Measurements from ENCODE around the gene SDSL. TPM values are rescaled to one million over a fixed set of nuclear protein-coding genes. Genes with fewer than 3 reads are reported as not detected.

SDSL gene
- polyA plus RNA-seq, 3 donors = 4.9 to 9.9 (median 8.0) TPM

GRCh38 chr12:113462117-113462774 is 40.1 kb downstream of the SDSL start:
- 9 to 18% (median 10%) methylated on average over 25 of the region's 25 CpGs for WGBS, 3 donors
- H3K27ac ChIP-seq (ENCODE audit: low read depth, low read length) = no peak overlapping the region

DNA sequence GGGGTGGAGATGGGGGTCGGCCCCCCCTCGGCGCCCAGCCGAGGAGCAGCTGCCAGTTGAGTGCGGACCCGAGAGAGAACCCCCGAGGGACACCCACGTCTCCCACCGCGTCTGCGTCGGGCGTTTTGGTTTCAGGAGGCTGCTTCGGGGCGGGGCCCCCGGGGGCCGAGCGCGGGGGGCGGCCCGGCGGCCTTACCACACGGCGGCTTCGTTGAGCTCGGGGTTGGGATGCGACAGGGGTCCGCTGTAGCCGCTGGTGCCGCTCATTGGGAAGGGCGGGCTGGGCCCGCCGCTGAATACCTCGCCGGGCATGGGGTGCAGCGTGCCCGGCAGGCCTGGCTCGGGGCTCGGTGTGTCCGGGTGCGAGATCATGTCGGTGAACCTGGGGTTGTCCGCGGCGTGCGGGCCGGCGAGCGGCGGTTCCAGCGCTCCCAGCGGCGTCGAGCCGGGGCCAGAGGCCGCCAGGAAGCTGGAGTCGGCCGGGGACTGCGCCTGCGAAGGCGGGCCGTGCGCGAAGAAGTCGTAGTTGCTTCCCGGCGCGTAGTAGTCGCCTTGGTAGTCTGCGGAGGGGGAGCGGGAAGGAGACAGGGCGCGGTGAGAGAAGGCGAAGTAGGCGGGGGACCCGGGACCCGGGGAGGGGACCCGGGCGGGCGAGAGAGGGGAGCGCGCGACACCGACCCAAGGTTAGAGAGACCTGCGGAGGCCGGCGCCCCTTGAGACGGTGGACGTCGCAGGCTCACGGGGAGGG is 41.0 kb downstream of the SDSL start:
- no peak overlapping the region for H3K27ac ChIP-seq (ENCODE audit: low read depth, low read length)
- 2 to 3% (median 3%) methylated on average over 78 to 91 of the region's 91 CpGs for WGBS, 3 donors

- H3K27ac ChIP-seq (ENCODE audit: low read depth, low read length) = no peak overlapping the region
- 2 to 7% (median 3%) methylated on average over 57 of the region's 57 CpGs for WGBS, 3 donors
These were observed 41.7 kb downstream of the SDSL start for GRCh38 chr12:113463746-113464451.

GRCh38 chr12:113464452-113464775 is 42.2 kb downstream of the SDSL start:
- 3 to 12% (median 3%) methylated on average over 16 of the region's 16 CpGs for WGBS, 3 donors

GRCh38 chr12:113464852-113465719 is 42.9 kb downstream of the SDSL start:
- no peak overlapping the region for H3K27ac ChIP-seq (ENCODE audit: low read depth, low read length)
- WGBS, 3 donors = 2 to 3% (median 3%) methylated on average over 49 to 64 of the region's 64 CpGs

More at GRCh38 chr12:113464452-113464775, 42.2 kb downstream of the SDSL start:
- H3K27ac ChIP-seq (ENCODE audit: low read depth, low read length) = no peak overlapping the region

DNA sequence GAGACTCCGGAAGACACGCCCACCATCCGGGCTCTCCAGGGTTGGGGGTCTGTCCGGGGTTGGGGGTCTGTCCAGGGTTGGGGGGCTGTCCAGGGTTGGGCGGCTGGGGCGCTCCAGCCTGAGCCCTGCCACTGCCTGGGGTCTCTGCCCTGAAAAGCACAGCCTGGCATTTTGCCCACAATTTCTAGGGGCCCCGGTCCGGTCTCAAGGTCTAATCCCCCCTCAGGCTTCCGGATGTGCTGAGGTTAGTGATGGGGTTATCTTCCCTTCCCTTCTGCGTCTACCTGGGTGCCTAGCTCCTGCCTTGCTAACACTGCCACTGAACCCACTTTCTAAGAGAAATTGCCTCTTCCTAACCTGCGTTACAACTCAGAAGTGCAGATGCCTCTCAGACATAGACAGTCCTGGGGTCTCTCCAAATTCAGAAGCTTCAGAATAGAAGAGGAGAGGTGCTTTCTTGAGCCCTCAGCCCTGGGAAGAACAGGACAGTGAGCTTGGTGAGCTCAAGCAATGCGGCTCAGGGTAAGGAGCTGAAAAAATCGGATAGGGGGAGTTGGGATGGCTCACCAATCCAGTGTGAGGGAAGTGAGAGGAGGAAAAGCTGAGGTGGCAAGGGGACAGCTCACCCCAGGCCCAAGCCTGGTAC is 43.8 kb downstream of the SDSL start:
- 1 to 9% (median 4%) methylated on average over 13 of the region's 13 CpGs for WGBS, 3 donors

DNA sequence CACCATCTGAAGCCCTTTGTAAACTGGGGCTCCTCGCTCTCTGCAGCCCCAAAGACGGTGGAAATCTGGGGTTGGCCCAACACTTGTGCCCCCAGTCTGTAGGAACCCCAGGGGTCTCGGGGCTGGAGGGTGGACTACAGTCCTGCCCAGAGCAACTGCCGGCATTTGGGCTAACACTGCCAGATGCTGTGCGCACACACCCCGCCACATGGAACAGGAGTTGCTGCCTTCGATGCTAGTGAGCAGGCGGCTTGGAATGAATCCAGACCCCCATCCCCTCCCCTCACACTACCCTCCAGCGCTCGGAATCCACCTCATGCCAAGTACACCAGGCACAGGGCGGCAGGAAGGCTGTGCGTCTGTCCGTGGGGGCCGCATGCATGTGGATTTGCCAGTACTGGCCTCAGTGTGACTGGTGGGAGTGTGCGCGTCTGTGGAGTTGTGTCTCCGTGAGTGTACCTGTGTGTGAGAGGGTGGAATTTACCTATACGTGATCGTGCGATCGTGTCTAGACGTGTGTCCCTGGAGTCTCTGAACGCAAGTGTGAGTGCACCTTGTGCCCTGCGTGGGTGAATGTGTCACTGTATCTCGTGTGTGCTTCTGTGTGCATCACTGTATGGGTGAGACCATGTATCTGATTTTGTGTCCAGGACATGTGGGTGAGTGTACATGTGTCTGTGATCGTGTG is 44.4 kb downstream of the SDSL start:
- H3K27ac ChIP-seq (ENCODE audit: low read depth, low read length) = no peak overlapping the region
- 4 to 17% (median 6%) methylated on average over 26 of the region's 26 CpGs for WGBS, 3 donors

More for the DNA sequence above, 43.8 kb downstream of the SDSL start:
- no peak overlapping the region for H3K27ac ChIP-seq (ENCODE audit: low read depth, low read length)

- 2 to 3% (median 3%) methylated on average over 31 of the region's 31 CpGs for WGBS, 3 donors
- no peak overlapping the region for H3K27ac ChIP-seq (ENCODE audit: low read depth, low read length)
These were observed 44.9 kb downstream of the SDSL start for GRCh38 chr12:113467142-113467501.

DNA sequence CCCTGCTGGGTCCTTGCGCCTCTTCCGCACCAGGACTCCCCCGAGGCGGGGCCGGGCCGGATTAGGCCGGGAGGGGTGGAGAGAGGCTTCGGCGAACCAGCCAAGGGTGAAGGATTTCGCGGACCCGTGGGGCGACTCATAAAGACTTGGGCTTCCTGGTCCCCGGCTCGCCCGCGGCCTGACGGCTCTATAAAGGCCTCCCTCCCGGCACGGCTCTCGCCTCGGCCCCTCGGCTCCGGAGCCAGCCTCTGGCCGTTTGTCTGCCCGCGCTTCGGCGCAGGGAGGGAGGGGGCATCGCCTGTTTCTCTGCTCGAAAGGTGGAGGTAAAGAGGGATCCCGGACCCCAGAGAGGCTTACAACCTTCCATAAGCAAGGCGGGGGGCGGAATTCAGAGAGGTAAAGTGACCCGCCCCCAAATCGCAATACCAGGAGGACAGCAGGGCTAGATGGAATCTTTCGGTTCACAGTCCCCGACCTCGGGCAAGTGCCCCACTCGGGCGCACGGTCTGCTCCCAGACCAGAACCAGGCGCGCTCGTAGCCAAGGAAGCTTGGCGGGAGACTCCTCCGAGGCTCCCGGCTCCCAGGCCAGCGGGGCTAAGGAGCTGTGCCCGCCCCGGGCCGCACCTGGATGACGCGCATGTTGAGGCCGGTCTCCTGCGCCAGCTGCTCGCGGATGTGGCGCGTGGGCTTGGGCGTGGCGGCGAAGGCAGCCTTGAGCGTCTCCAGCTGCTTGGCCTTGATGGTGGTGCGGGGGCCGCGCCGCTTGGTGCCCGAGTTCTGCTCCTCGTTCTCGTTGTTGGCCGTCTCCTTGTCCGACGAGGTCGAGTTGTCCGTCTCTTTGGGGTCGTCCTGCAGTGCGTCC is 45.6 kb downstream of the SDSL start:
- 2 to 3% (median 2%) methylated on average over 76 to 78 of the region's 78 CpGs for WGBS, 3 donors
- H3K27ac ChIP-seq (ENCODE audit: low read depth, low read length) = no peak overlapping the region

DNA sequence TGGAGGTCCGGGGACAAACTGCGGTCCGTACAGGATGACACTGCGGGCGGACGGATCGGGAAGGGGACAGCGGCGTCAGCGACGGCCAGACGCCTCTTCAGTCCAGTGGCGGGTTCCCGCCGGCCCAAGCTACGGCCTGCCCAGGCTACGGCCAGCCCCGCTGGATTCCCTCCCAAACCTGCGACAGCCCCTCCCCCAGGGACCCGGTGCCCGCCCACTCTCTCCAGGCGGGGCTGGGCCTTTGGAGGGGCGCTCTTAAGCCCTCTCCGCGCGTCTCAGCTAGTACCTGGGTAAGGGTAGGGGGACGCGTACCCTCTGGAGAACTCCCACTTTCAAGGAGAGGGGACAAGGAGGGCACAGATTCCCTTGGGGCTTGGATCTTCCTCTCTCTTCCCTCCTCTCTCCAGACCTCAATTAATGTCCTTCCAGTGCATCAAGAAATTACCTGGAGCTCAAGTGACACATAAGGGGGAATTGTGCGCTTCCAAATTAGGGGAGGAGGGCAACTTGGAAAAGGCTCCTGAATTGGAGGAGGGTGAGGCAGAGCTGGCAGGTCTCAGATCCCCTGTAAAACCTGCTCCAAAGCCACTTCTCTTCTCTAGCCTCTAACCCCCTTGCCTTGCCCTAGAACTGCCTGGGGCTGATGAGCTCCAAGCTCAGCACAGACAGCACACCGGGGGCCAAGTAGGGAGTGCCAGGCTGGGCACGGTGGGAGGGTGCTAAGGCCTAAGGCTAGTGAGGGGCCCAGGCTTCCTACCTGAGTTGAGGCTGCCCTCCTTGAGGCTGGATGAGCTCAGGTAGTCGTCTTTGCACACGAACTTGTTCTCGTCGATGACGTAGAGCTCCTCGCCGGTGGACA is 46.4 kb downstream of the SDSL start:
- 2 to 4% (median 3%) methylated on average over 25 to 38 of the region's 38 CpGs for WGBS, 3 donors
- H3K27ac ChIP-seq (ENCODE audit: low read depth, low read length) = no peak overlapping the region

DNA sequence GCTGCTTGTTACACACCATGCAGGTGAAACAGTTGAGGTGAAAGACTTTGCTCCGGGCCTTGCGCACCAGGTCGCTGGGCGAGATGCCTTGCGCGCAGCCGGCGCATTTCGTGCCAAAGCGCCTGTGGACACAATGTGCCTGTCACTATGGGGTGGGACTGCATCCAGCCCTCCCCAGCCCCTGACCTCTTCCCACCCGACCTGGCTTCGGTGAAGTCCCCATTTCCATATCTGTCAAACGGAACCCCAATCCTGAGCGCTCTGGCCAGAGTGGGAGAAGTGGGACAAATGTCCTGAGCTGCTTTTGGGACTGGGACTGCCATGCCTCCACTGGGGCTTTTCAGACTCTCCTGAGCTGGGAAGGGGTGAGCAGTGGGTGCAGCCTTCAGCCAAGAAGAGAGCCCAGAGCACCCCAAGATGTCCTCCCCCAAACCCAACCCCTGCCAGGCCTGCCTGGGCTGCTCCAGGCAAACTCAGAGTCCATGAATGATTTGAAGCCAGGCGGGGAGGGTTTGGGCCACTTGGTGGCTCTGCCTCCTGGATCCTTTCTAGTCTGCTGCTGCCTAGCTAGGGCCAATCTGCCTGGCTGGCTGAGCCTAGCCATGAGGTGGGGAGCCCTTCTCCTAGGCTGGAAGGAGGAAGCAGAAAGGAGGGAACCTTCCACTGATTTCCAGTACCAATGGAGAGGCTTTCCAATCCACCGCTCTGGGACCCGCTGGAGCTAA is 47.2 kb downstream of the SDSL start:
- 4 to 13% (median 9%) methylated on average over 17 of the region's 17 CpGs for WGBS, 3 donors
- H3K27ac ChIP-seq (ENCODE audit: low read depth, low read length) = no peak overlapping the region

- no peak overlapping the region for H3K27ac ChIP-seq (ENCODE audit: low read depth, low read length)
- 4 to 5% (median 4%) methylated on average over 19 of the region's 19 CpGs for WGBS, 3 donors
These were observed 48.0 kb downstream of the SDSL start for GRCh38 chr12:113469949-113470743.

DNA sequence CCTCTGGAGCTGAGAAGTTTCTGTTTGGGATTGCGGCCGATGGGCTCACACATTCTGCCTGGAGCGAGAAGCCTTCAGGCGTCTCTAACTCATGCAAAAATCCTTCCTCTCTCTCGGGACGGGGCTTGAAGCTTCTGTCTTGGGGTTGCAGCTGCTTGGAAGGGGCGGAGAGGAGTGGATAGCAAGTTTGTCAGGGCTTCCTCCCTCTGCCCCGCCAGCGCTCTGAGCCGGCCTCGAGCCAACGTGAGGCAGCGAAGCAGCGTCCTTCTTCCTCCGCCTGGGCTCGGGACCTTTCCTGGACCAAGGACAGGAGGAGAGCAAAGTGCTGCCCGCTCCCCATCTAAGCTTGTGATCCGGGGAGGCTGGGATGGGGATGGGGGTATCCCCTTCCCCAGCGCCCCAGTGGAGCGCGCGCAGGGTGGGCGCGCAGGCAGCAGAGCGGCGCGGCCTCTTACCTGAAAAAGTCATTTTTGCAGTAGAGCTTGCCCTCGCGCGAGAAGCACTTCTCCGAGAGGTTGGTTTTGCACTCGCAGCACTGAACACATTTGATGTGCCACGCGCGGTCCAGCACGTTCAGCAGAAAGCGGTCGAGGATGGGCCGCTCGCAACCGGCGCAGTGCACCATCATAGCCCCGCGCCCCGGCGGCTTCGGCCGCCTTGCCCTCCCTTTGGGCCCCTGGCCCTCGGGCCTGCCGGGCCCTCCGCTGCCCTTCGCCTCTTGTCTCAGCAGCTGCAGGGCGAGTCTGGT is 48.9 kb downstream of the SDSL start:
- WGBS, 3 donors = 3 to 4% (median 3%) methylated on average over 51 to 53 of the region's 53 CpGs
- H3K27ac ChIP-seq (ENCODE audit: low read depth, low read length) = no peak overlapping the region

- H3K27ac ChIP-seq (ENCODE audit: low read depth, low read length) = no peak within 1 kb of the TSS
- WGBS, 3 donors = 2 to 3% (median 2%) methylated on average over 43 of the region's 43 CpGs
These were observed 49.5 kb downstream of the SDSL start, which contains the start of gene LHX5 for GRCh38 chr12:113471619-113472171. Gene LHX5 (minus strand): TSS chr12:113471871. CDS start chr12:113471498, 373 bp downstream.

All from adipose tissue (tissue), 3 donors.